Mucosa of descending colon (tissue), 3 donors: ENCODE data around the gene AP3M1. TPM values are rescaled to one million over a fixed set of nuclear protein-coding genes. Genes with fewer than 3 reads are reported as not detected.

ENCODE experiments used
- ATAC-seq: fragments of 200-7000 bp; cut with Tn5 transposase; one replicate; pipeline ENCODE4 v1.9.1; 2020; ENCODE audit warnings: mild to moderate bottlenecking, moderate library complexity
- DNase-seq, 3 donors: peaks; one replicate each; pipeline ENCODE4 v3.0.0-alpha.2; 2020
- H3K36me3 ChIP-seq: fragments of 200-600 bp; one replicate; pipeline ENCODE4 v1.8.0; 2021; ENCODE audit warnings: low read depth, mild to moderate bottlenecking
- H3K4me1 ChIP-seq: fragments of 200-600 bp; one replicate; pipeline ENCODE4 v1.8.0; 2021; ENCODE audit warnings: low read depth, mild to moderate bottlenecking
- H3K4me3 ChIP-seq: fragments of 200-600 bp; one replicate; pipeline ENCODE4 v1.8.0; 2021; ENCODE audit warnings: mild to moderate bottlenecking
- H3K9me3 ChIP-seq: fragments of 200-600 bp; one replicate; pipeline ENCODE4 v1.8.0; 2021; ENCODE audit warnings: mild to moderate bottlenecking
- CTCF ChIP-seq: fragments of 200-600 bp; IDR thresholded peaks from one replicate; pipeline ENCODE4 v1.8.0; 2022; ENCODE audit warnings: antibody characterized with exemption, mild to moderate bottlenecking
- intact Hi-C, 2 donors: fragments of 100-400 bp; cut with DNase I in 1 of 2; cut with micrococcal nuclease in 1 of 2; formaldehyde crosslinking; loops; one replicate each; pipeline versions ENCODE4 v1.11.0 to v1.11.1; 2022; cut with DNase I, micrococcal nuclease
- total RNA-seq, 3 donors: library from RNA; stranded (reverse); fragmentation: NEBNext Ultra II Directional in 2 of 3; extraction: Animal tissue kit (Norgen Biotek cat#: 25700) in 2 of 3; gene quantifications; one replicate each; pipeline versions ENCODE4 v1.2.1 to v1.2.4, GENCODE V29; 2021 to 2023
- donor health status: DM: no; HTN: no; CAD: no; lungs with moderate emphysema.
- donor health status: DM: no; HTN: no; CAD: no.
- donor health status: DM: no; HTN: yes; CAD: no.

Gene AP3M1
- total RNA-seq, 3 donors from 2014 or later, result 25.3 to 36.9 (median 33.7) TPM

GRCh38 chr10:74088722-74089121 lies 61.9 kb downstream of the AP3M1 start:
- TF ChIP-seq CTCF, result no peak
- H3K4me1 ChIP-seq, result no peaks in the 10 kb centered on the region
- DNase-seq, result no peak
- no peaks in the 10 kb centered on the region for H3K9me3 ChIP-seq
- no peak overlapping the region for H3K4me3 ChIP-seq
- intact Hi-C loops, result no loop called here
- H3K36me3 ChIP-seq, result peaks cover 6% of the 10 kb centered on the region
- no peak for ATAC-seq

GRCh38 chr10:74086317-74086716 lies 64.3 kb downstream of the AP3M1 start:
- no peak for DNase-seq
- no peaks in the 10 kb centered on the region for H3K4me1 ChIP-seq
- TF ChIP-seq CTCF, result no peak
- no peak overlapping the region for H3K4me3 ChIP-seq
- H3K36me3 ChIP-seq, result peaks cover 6% of the 10 kb centered on the region
- intact Hi-C loops, result no loop called here
- no peak for ATAC-seq
- no peaks in the 10 kb centered on the region for H3K9me3 ChIP-seq

- Histone ChIP-seq H3K4me3 (no peak overlapping the region), H3K36me3 (peaks cover 6% of the 10 kb centered on the region), H3K4me1 (no peaks in the 10 kb centered on the region), H3K9me3 (no peaks in the 10 kb centered on the region)
- intact Hi-C loops, result loop anchor here in 1 of 2 donors (5.0 kb wide), 1 partner anchor 198 kb away; no protein-coding TSS in a partner anchor
- no peak for DNase-seq
- ATAC-seq, result no peak
- TF ChIP-seq CTCF, result no peak
Measured at GRCh38 chr10:74084955-74085354, 65.7 kb downstream of the AP3M1 start.

GRCh38 chr10:74083304-74083703 lies 67.3 kb downstream of the AP3M1 start:
- Histone ChIP-seq H3K4me3 (no peak overlapping the region), H3K36me3 (no peaks in the 10 kb centered on the region), H3K4me1 (no peaks in the 10 kb centered on the region), H3K9me3 (no peaks in the 10 kb centered on the region)
- intact Hi-C loops, result loop anchor here in 1 of 2 donors (5.0 kb wide), 1 partner anchor 196 kb away; no protein-coding TSS in a partner anchor
- no peak for TF ChIP-seq CTCF
- no peak for DNase-seq
- no peak for ATAC-seq

GRCh38 chr10:74081941-74082718 lies 68.5 kb downstream of the AP3M1 start:
- ATAC-seq (no peak), DNase-seq (no peak)
- no peak for TF ChIP-seq CTCF
- no peaks in the 10 kb centered on the region for H3K9me3 ChIP-seq
- no peaks in the 10 kb centered on the region for H3K4me1 ChIP-seq
- intact Hi-C loops, result loop anchor here in 1 of 2 donors (5.0 kb wide), 1 partner anchor 195 kb away; no protein-coding TSS in a partner anchor
- H3K36me3 ChIP-seq, result no peaks in the 10 kb centered on the region
- H3K4me3 ChIP-seq, result no peak overlapping the region
